ENCODE data around the gene TOM1L2.

GRCh38 chr17:17909078-17909477 lies 63.1 kb downstream of the TOM1L2 start:
- no peak for TF ChIP-seq CTCF (IDR thresholded peaks at IDR 0.05 in 2 of 3, conservative IDR thresholded peaks at IDR 0.05 in 1 of 3; ENCODE audit: borderline replicate concordance in 1 of 3, insufficient read depth in 1 of 3, low read depth in 2 of 3, low read length in 2 of 3)
- no peak for TF ChIP-seq SIN3A (IDR thresholded peaks at IDR 0.05; ENCODE audit: low read depth)
- no peak for TF ChIP-seq REST (IDR thresholded peaks at IDR 0.05; ENCODE audit: low read depth)
- TF ChIP-seq CEBPB (IDR thresholded peaks at IDR 0.05; ENCODE audit: low read depth) = no peak
- TF ChIP-seq YY1 (IDR thresholded peaks at IDR 0.05; ENCODE audit: extremely low read depth, insufficient replicate concordance, low read depth, low read length) = no peak
- TF ChIP-seq POLR2A (IDR thresholded peaks at IDR 0.05; ENCODE audit: borderline replicate concordance, extremely low read depth, insufficient read depth, insufficient read length) = no peak
- TF ChIP-seq MAX (IDR thresholded peaks at IDR 0.05) = no peak
- TF ChIP-seq JUND (IDR thresholded peaks at IDR 0.05) = no peak
- no peak for TF ChIP-seq POLR2AphosphoS5 (IDR thresholded peaks at IDR 0.05; ENCODE audit: low read depth, low read length)
- TF ChIP-seq EZH2 (IDR thresholded peaks at IDR 0.05) = no peak
- no peak for TF ChIP-seq TCF7L2 (IDR thresholded peaks at IDR 0.05; ENCODE audit: borderline replicate concordance, extremely low read depth, insufficient read depth, insufficient read length)
- no peak for TF ChIP-seq ELF1 (IDR thresholded peaks at IDR 0.05; ENCODE audit: borderline replicate concordance, low read depth)
